Urinary bladder (tissue), 4 donors: Measurements from ENCODE around the gene AGPAT1. TPM values are rescaled to one million over a fixed set of nuclear protein-coding genes. Genes with fewer than 3 reads are reported as not detected.
"Not testable (repeated sequence)": the region's sequence is repeated elsewhere in the genome, so short reads cannot be mapped to it uniquely, and the experiment has no call there.

ENCODE experiments used
- DNase-seq: peaks from one replicate; pipeline ENCODE4 v3.0.0-alpha.2; 2015; ENCODE audit errors: extremely low spot score
- H3K27ac ChIP-seq: one replicate; pipeline ENCODE4 v1.5.1; 2013; ENCODE audit warnings: low read depth, mild to moderate bottlenecking, moderate library complexity
- H3K36me3 ChIP-seq: one replicate; pipeline ENCODE4 v1.6.1; 2013; ENCODE audit warnings: mild to moderate bottlenecking, moderate library complexity; ENCODE audit not compliant: insufficient read depth
- H3K4me1 ChIP-seq: one replicate; pipeline ENCODE4 v1.6.1; 2013; ENCODE audit warnings: mild to moderate bottlenecking, moderate library complexity; ENCODE audit not compliant: insufficient read depth
- H3K4me3 ChIP-seq: one replicate; pipeline ENCODE4 v1.5.1; 2013; ENCODE audit warnings: low read depth, low read length
- WGBS: extraction: QIAGEN DNeasy Blood & Tissue Kit; methylation state at CpG from one replicate; pipeline ENCODE4 v1.1.7; 2013; 5-methylcytosine and 5-hydroxymethylcytosine counted together
- polyA plus RNA-seq: library from polyadenylated mRNA; stranded (reverse); fragments of 200-250 nt; gene quantifications from one replicate; pipeline ENCODE4 v1.2.3, GENCODE V29; 2013
- total RNA-seq: library from RNA; depleted of rRNA; stranded (reverse); fragments of >200 nt; gene quantifications from one replicate; pipeline ENCODE4 v1.2.3, GENCODE V29; 2014
- donor health status: healthy with polysubstance abuse.
- donor health status: healthy.

Gene AGPAT1
- total and polyA plus RNA-seq, 2 donors, result 13.8 to 93.7 TPM

DNA sequence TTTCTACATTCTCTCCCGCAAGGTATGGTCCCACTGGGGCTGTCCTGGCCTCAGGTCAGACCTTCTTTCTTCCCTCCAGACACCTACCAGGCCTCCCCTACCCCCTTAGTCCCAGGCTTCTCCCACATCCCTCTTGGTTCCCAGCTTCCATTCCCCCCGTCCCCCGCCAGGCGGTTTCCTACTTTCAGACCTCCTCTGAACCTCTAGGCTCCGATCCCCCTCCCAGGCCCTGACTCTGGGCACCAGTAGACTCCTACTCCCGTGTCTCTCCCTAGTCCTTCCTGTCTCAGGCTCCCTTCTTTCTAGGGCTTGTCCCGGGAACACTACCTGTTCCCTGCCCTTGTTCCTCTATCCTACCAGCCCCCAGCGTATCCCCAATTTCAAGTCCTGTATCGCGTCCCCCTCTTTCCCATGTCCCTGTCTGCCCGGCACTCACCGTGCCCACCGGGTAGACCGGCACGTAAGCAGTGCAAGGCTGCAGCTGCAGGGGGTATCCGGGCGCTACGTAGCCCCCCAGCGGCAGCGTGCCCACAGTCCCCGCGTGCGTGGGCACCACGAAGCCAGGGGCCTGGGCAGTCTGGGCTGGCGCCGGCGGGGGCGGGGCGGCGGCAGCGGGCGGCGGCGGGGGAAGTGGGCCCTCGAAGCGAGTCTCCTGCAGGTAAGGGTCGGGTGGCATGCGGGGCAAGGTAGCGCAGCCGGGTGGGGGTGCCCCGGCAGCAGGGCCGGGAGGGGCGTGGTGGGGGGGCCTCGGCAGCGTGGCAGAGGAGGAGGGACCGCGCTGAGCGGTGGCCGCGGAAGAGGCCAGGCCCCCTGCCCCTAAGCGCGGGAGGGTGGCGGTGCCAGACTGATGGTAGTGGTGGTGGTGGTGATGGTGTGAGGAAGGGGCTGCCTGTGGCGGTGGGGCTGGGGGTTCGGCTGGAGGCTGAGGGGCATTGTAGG lies 25.7 kb downstream of the AGPAT1 start:
- no peaks in the 10 kb centered on the region for H3K4me1 ChIP-seq
- DNase-seq, result no peak
- no peak overlapping the region for H3K4me3 ChIP-seq
- H3K27ac ChIP-seq, result no peak overlapping the region
- WGBS, result 50% methylated on average over 55 of the region's 55 CpGs
- H3K36me3 ChIP-seq, result no peaks in the 10 kb centered on the region

- no peaks in the 10 kb centered on the region for H3K36me3 ChIP-seq
- no peak overlapping the region for H3K27ac ChIP-seq
- no peaks in the 10 kb centered on the region for H3K4me1 ChIP-seq
- DNase-seq, result no peak
- no peak overlapping the region for H3K4me3 ChIP-seq
- 68% methylated on average over 47 of the region's 47 CpGs for WGBS
These were observed 26.7 kb downstream of the AGPAT1 start for GRCh38 chr6:32149092-32149755.

GRCh38 chr6:32148289-32149091 lies 27.4 kb downstream of the AGPAT1 start:
- Histone ChIP-seq H3K4me1 (no peaks in the 10 kb centered on the region), H3K36me3 (no peaks in the 10 kb centered on the region), H3K27ac (no peak overlapping the region), H3K4me3 (no peak overlapping the region)
- 46% methylated on average over 39 of the region's 39 CpGs for WGBS
- no peak for DNase-seq

DNA sequence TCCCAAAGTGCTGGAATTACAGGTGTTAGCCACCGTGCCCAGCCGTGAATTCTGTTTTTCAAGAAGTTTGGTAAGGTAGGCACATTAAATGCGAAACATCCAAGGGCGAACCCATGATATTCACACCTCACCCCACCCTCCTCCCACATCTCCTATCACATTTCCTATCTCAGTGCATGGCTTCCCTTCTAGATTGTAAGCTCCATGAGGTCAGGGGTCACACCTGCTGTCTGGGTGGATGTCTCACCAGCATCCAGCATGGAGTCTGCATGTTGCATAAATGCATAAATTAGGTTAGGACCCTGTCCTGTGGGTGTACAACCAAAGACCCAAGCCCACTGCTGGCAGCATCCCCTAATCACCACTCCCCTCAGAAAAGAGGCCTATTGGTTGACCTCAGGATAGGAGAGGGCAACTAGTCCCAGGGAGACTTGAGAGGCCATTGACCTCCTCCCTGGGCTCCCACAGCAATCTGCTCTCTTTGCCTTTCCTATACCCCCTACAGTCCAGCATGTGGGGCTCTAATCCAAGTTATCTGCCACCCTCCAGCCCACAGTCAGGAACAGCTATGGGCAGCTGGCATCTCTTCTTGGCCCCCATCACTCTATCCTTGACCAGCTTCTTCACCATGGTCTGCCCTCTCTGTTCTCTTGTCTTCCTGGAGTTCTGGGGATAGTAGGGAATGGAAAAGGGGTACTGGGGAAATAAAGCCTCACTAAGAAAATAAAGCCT lies 28.3 kb downstream of the AGPAT1 start:
- Histone ChIP-seq H3K4me3 (no peak overlapping the region), H3K4me1 (no peaks in the 10 kb centered on the region), H3K27ac (no peak overlapping the region), H3K36me3 (no peaks in the 10 kb centered on the region)
- no peak for DNase-seq
- 92% methylated on average over 4 of the region's 4 CpGs for WGBS

DNA sequence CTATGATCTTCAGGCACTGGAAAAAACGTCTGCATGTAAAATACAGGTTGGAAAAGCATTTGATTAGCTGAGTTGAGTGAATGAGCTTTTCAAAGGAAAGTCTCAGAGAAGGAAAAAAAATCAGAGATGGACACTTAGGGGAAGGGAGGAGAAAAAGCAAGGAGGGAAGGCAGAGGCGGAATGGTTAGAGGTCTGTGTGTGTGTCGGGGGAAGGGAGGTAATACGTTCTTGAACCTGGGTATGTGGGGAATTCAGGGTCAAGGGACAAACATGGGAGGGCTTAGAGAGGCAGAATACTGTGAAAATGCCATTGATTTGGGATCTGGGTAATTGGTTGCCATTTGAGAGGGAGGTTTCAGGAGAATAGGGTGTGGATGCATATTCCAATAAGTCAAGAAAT lies 29.2 kb downstream of the AGPAT1 start:
- 36% methylated on average over 4 of the region's 4 CpGs for WGBS
- H3K27ac ChIP-seq, result no peak overlapping the region
- no peaks in the 10 kb centered on the region for H3K36me3 ChIP-seq
- no peaks in the 10 kb centered on the region for H3K4me1 ChIP-seq
- DNase-seq, result no peak
- H3K4me3 ChIP-seq, result no peak overlapping the region

DNA sequence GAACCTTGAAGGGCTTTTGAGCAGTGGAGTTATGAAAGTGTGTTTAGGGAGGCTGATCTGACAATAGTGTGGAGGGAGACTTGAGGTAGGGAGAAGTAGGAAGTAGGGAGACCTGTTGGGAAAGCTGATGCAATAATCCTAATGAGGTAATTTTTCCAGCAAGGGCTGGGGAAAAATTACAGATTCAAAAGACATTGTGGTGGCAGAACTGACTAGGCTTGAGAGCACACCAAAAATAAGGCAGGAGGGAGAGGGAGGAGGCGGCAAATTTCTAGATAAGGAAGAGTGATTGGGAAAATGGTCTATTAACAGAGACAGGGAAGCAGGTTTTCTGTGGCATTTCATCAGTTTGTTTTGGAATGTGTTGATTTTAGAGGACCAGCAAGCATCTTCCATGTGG lies 29.6 kb downstream of the AGPAT1 start:
- no peak for DNase-seq
- 68% methylated on average over 1 of the region's 1 CpG for WGBS
- H3K4me3 ChIP-seq, result no peak overlapping the region
- no peaks in the 10 kb centered on the region for H3K4me1 ChIP-seq
- no peaks in the 10 kb centered on the region for H3K36me3 ChIP-seq
- H3K27ac ChIP-seq, result no peak overlapping the region

DNA sequence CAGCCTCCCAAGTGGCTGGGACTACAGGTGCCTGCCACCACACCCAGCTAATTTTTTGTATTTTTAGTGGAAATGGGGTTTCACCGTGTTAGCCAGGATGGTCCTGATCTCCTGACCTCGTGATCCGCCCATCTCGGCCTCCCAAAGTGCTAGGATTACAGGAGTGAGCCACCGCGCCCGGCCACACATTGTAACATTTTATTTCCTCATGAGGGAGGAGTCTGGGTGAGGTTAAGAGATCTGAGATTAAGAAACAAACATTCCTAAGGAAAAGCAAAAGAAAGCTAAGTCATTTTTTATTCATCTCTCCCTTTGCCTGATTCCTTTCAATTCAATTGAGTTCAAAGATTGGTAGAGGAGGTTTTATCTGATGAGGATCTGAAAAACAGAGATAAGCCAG lies 31.6 kb downstream of the AGPAT1 start:
- not testable (repeated sequence) for DNase-seq, H3K4me3 ChIP-seq, H3K4me1 ChIP-seq, H3K36me3 ChIP-seq, H3K27ac ChIP-seq
- WGBS, result 67% methylated on average over 7 of the region's 7 CpGs

- no peak for DNase-seq
- H3K4me1 ChIP-seq, result no peaks in the 10 kb centered on the region
- no peak overlapping the region for H3K27ac ChIP-seq
- 39% methylated on average over 5 of the region's 5 CpGs for WGBS
- H3K36me3 ChIP-seq, result no peaks in the 10 kb centered on the region
- no peak overlapping the region for H3K4me3 ChIP-seq
These were observed 35.4 kb downstream of the AGPAT1 start for GRCh38 chr6:32140420-32141046.

GRCh38 chr6:32139590-32139989 lies 36.3 kb downstream of the AGPAT1 start:
- Histone ChIP-seq H3K36me3 (no peaks in the 10 kb centered on the region), H3K4me1 (no peaks in the 10 kb centered on the region), H3K27ac (no peak overlapping the region), H3K4me3 (no peak overlapping the region)
- DNase-seq, result no peak
- WGBS, result 55% methylated on average over 5 of the region's 5 CpGs

DNA sequence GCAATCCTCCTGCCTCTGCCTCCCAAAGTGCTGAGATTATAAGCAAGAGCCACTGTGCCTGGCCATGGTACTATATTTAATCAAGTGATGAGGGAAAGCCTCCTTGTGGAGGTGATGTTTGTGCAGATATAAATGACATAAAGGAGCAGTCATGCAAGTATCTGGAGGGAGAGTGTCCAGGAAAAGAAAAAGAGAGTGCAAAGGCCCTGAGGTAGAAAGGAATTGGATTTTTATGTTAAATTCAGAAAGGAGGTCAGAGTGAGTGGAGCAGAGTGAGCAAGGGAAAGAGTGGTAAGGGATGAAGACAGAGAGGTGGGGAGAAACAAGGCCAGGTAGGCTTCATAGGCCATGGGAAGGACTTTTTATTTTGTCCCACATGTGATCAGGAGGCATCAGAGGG lies 38.4 kb downstream of the AGPAT1 start:
- Histone ChIP-seq H3K4me1 (no peaks in the 10 kb centered on the region), H3K27ac (no peak overlapping the region), H3K4me3 (no peak overlapping the region), H3K36me3 (no peaks in the 10 kb centered on the region)
- DNase-seq, result no peak

GRCh38 chr6:32133786-32134185 lies 42.1 kb downstream of the AGPAT1 start:
- H3K4me3 ChIP-seq, result no peak overlapping the region
- no peaks in the 10 kb centered on the region for H3K4me1 ChIP-seq
- no peak overlapping the region for H3K27ac ChIP-seq
- DNase-seq, result no peak
- 78% methylated on average over 4 of the region's 4 CpGs for WGBS
- H3K36me3 ChIP-seq, result no peaks in the 10 kb centered on the region

- Histone ChIP-seq H3K4me3 (no peak overlapping the region), H3K36me3 (no peaks in the 10 kb centered on the region), H3K4me1 (no peaks in the 10 kb centered on the region), H3K27ac (no peak overlapping the region)
- DNase-seq, result no peak
These were observed 43.8 kb downstream of the AGPAT1 start for GRCh38 chr6:32132110-32132509.

GRCh38 chr6:32131439-32131948 lies 44.4 kb downstream of the AGPAT1 start:
- no peaks in the 10 kb centered on the region for H3K36me3 ChIP-seq
- H3K4me3 ChIP-seq, result no peak overlapping the region
- no peaks in the 10 kb centered on the region for H3K4me1 ChIP-seq
- WGBS, result 90% methylated on average over 14 of the region's 14 CpGs
- H3K27ac ChIP-seq, result no peak overlapping the region
- no peak for DNase-seq
